Measurements from ENCODE around the gene GLDC. TPM values are rescaled to one million over a fixed set of nuclear protein-coding genes. Genes with fewer than 3 reads are reported as not detected.
A peak's percentile ranks its signal among the peaks of the same experiment; 100 is the strongest.

The GLDC gene
- total and polyA plus RNA-seq, 4 donors, result 0.10 to 1.5 (median 0.74) TPM

DNA sequence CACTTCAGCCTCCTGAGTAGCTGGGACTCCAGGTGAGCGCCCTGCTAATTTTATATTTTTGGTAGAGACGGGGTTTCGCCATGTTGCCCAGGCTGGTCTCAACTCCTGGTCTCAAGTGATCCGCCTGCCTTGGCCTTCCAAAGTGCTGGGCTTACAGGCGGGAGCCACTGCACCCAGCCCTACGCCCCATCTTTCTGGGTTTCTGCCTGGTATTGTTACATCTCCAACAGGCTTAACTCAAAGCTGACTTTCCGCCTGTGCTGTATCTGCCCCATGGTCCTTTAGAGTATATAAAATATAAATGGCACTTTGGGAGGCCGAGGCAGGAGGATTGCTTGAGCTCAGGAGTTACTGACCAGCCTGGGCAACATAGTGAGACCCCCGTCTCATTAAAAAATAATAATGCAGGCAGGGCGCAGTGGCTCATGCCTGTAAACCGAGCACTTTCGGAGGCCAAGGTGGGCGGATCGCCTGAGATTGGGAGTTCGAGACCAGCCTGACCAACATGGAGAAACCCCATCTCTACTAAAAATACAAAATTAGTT lies 36.5 kb upstream of the GLDC start:
- H3K4me3 ChIP-seq, result peak overlapping the region; percentile 53
- peak overlapping the region; percentile 86 to 92 for H3K9ac ChIP-seq (ENCODE audit: insufficient read depth in 1 of 2, low read length in 2 of 2)
- ATAC-seq (ENCODE audit: insufficient read depth, low FRiP score) (peak; percentile 1), DNase-seq (no peak)
- peak overlapping the region; percentile 85 to 98 for H3K27ac ChIP-seq (ENCODE audit: low read depth in 1 of 2, low read length in 1 of 2)
- peaks cover 0 to 2% (median 0%) of the 10 kb centered on the region in 4 donors for H3K36me3 ChIP-seq (ENCODE audit: control insufficient read depth in 4 of 4, insufficient read depth in 4 of 4, low read length in 4 of 4)
- no peaks in the 10 kb centered on the region for H3K27me3 ChIP-seq (ENCODE audit: control insufficient read depth in 3 of 3, insufficient read depth in 3 of 3, low read length in 2 of 3)
- no peak for TF ChIP-seq CTCF (IDR thresholded peaks at IDR 0.05; ENCODE audit: control extremely low read depth, extremely low read depth)
- H3K9me3 ChIP-seq (ENCODE audit: control insufficient read depth in 4 of 4, insufficient read depth in 3 of 4, low read length in 3 of 4), result no peaks in the 10 kb centered on the region
- peaks cover 0 to 12% (median 0%) of the 10 kb centered on the region in 5 donors for H3K4me1 ChIP-seq (ENCODE audit: control insufficient read depth in 5 of 5, insufficient read depth in 5 of 5, low read length in 5 of 5)
- WGBS, 2 donors, result 46 to 49% methylated on average over 15 of the region's 15 CpGs

- WGBS, 2 donors, result 0% methylated on average over 72 of the region's 72 CpGs
- H3K9me3 ChIP-seq (ENCODE audit: control insufficient read depth in 4 of 4, insufficient read depth in 3 of 4, low read length in 3 of 4), result no peaks in the 10 kb centered on the region
Measured at GRCh38 chr9:6681147-6681956, 35.8 kb upstream of the GLDC start.

GRCh38 chr9:6680797-6681146 lies 35.2 kb upstream of the GLDC start:
- ATAC-seq (ENCODE audit: insufficient read depth, low FRiP score) (peak; percentile 56), DNase-seq (no peak)
- Histone ChIP-seq H3K4me1 (ENCODE audit: control insufficient read depth in 5 of 5, insufficient read depth in 5 of 5, low read length in 5 of 5) (peaks cover 0 to 12% (median 0%) of the 10 kb centered on the region in 5 donors), H3K27ac (ENCODE audit: low read depth in 1 of 2, low read length in 1 of 2) (peak overlapping the region; percentile 85 to 98), H3K9ac (ENCODE audit: insufficient read depth in 1 of 2, low read length in 2 of 2) (peak overlapping the region; percentile 74 to 91), H3K27me3 (ENCODE audit: control insufficient read depth in 3 of 3, insufficient read depth in 3 of 3, low read length in 2 of 3) (no peaks in the 10 kb centered on the region), H3K4me3 (peak overlapping the region; percentile 53), H3K36me3 (ENCODE audit: control insufficient read depth in 4 of 4, insufficient read depth in 4 of 4, low read length in 4 of 4) (peaks cover 0 to 2% (median 0%) of the 10 kb centered on the region in 4 donors), H3K9me3 (ENCODE audit: control insufficient read depth in 4 of 4, insufficient read depth in 3 of 4, low read length in 3 of 4) (no peaks in the 10 kb centered on the region)
- WGBS, 2 donors, result 0 to 1% methylated on average over 26 of the region's 26 CpGs
- no peak for TF ChIP-seq CTCF (IDR thresholded peaks at IDR 0.05; ENCODE audit: control extremely low read depth, extremely low read depth)

More at GRCh38 chr9:6681147-6681956, 35.8 kb upstream of the GLDC start:
- Histone ChIP-seq H3K4me3 (peak overlapping the region; percentile 53), H3K36me3 (ENCODE audit: control insufficient read depth in 4 of 4, insufficient read depth in 4 of 4, low read length in 4 of 4) (peaks cover 0 to 2% (median 0%) of the 10 kb centered on the region in 4 donors), H3K4me1 (ENCODE audit: control insufficient read depth in 5 of 5, insufficient read depth in 5 of 5, low read length in 5 of 5) (peaks cover 0 to 12% (median 0%) of the 10 kb centered on the region in 5 donors), H3K9ac (ENCODE audit: insufficient read depth in 1 of 2, low read length in 2 of 2) (peak overlapping the region; percentile 91 to 92), H3K27me3 (ENCODE audit: control insufficient read depth in 3 of 3, insufficient read depth in 3 of 3, low read length in 2 of 3) (no peaks in the 10 kb centered on the region), H3K27ac (ENCODE audit: low read depth in 1 of 2, low read length in 1 of 2) (peak overlapping the region; percentile 85 to 98)
- no peak for TF ChIP-seq CTCF (IDR thresholded peaks at IDR 0.05; ENCODE audit: control extremely low read depth, extremely low read depth)
- peak; percentile 95 for ATAC-seq (ENCODE audit: insufficient read depth, low FRiP score)
- peak; percentile 97 to 99 (median 98) for DNase-seq
